HG03103 (cell line): ENCODE data around the gene BCL2L13.

ENCODE experiments used
- ATAC-seq: cut with Tn5 transposase; IDR thresholded peaks from one replicate; pipeline ENCODE4 v1.9.1; 2021; ENCODE audit warnings: low read depth; ENCODE audit not compliant: unreplicated experiment

The BCL2L13 gene, protein sequence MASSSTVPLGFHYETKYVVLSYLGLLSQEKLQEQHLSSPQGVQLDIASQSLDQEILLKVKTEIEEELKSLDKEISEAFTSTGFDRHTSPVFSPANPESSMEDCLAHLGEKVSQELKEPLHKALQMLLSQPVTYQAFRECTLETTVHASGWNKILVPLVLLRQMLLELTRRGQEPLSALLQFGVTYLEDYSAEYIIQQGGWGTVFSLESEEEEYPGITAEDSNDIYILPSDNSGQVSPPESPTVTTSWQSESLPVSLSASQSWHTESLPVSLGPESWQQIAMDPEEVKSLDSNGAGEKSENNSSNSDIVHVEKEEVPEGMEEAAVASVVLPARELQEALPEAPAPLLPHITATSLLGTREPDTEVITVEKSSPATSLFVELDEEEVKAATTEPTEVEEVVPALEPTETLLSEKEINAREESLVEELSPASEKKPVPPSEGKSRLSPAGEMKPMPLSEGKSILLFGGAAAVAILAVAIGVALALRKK

DNA sequence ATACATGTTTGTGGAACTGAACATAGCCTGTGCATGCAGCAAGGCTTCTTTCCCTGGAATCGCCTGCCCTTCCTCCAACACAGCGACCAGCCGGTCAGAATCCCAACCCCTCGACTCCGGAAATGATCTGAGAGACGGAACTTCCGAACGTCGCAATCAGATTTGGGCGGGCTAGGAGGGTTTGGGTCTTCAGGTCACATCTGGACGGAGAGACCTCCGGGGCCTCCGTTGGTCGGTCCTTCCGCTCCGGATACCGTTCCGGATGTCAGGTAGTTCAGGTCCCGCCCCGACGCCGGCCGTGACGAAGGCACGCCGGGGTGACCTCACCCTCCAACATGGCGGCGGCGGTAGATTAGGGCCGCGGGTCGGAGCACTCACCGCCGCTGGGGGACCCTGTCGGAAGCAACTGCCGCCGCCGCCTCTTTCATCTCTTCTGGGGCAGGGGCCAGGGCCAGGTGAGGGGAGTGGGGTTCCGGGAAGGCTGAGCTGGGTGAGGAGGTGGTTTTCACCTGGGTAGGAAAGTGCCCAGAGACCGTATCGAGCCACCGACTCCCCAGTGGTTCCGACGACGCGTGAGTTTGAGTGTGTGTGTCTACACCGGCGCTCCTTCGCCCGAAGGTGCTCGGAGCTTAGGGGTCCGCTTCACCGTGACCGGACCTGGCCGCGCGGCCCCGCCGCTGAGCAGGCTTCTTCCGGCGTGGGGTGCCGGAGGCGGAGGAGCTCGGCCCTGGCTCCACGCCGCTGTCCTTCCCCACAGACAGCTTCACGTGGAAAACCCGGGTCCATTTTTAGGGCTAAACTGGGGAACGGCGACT lies at the start of gene BCL2L13:
Gene BCL2L13 (plus strand): TSS at position 326 of the 815 bp plus-strand sequence. CDS start 16,955 bp downstream, outside the sequence.
- ATAC-seq, result peak; percentile 84

GRCh38 chr22:17589810-17590375 lies 48.7 kb upstream of the BCL2L13 start:
- ATAC-seq, result no peak

DNA sequence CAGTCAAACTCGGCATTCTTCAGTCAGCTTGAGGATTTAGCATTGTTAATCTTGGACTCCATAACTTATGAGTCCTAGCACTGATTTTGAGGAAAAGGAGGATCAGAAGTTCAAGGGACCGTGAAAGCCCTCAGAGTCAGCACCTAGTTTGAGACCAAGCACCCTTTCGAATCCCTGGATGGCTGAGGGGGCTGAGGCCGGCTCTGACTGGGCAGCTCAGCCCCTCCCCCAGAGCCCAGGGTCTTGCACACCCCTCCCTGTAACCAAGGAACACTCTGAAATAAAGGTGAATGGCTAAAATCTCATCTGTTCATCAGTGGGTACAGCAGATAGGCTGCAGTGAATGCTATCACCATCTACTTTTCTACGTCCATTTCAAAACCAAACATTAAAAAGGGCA lies 48.0 kb upstream of the BCL2L13 start:
- no peak for ATAC-seq

- ATAC-seq, result no peak
Measured at GRCh38 chr22:17592201-17592600, 46.4 kb upstream of the BCL2L13 start.

DNA sequence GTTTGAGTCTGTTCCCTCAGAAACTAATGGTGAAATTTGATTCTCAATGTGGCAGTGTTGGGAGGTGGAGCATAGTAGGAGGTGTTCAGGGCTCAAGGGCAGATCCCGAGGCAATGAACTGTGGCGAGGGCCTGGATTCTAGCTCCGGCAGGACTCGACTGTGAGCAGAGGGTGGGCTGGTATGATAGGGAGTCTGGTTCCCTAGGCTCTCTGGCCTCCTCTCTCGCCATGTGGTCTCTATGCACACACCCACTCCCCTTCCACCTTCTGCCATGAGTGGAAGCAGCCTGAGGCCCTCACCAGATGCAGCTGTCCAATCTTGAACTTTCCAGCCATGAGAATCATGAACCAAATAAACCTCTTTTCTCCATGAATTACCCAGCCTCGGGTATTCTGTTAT lies 42.3 kb upstream of the BCL2L13 start:
- ATAC-seq, result no peak

DNA sequence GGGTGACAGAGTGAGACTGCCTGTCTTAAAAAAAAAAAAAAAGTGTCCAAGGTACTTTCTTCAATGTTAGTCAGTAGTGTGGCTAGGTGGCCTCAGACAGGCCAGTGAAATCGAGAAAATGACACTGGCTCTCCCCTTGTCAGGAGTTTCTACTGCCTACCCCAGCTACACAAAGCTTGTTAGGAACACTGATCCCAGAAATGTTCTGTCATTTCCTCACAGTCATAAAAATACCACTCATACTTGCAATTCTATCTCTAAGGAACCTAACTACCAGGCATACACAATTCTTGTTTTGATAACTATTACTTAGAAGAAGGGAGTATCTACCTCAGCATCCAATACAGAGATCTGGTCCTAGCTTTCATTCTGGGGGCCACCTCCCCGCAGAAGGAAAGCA lies 41.3 kb upstream of the BCL2L13 start:
- ATAC-seq, result no peak

DNA sequence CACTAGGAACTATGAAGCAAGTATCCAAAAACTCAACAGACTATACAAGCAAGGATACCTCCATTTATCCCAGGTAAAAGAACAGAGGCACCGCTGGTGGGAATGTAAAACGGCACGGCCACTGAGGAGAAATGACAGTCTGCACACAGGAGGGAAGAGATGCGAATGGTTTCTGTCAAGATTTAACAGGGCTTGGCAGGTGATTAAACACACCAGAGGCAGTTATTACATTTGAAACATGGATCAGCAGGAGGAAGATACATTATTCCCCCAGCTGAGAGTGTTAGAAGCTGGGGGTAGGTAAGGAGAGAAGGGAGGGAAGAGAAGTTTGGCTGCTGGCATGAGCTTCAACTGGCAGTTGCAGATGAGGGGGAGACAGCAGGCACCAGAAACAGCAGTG lies 40.2 kb upstream of the BCL2L13 start:
- ATAC-seq, result no peak

- ATAC-seq, result no peak
Measured at GRCh38 chr22:17601031-17601430, 37.5 kb upstream of the BCL2L13 start.

GRCh38 chr22:17603668-17604067 lies 34.9 kb upstream of the BCL2L13 start:
- no peak for ATAC-seq

DNA sequence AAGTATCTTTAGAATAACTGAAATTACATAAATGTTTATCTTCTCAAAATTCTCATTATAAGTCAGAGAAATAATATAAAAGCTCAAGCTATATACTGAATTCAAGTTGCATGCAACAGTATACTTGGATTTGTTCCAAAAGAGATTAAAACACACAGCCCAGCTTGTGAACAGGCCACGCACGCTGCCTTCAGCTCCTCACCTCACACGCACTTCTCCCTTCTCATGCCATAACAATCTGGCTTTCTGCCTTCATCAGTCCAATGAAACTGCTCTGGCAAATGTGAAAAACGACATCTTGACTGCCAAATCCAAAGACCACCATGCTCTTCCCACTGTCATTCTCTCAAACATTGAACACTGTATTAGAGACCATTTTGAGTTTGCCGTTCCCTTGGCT lies 32.1 kb upstream of the BCL2L13 start:
- ATAC-seq, result no peak

- no peak for ATAC-seq
Measured at GRCh38 chr22:17607891-17608521, 30.6 kb upstream of the BCL2L13 start.

DNA sequence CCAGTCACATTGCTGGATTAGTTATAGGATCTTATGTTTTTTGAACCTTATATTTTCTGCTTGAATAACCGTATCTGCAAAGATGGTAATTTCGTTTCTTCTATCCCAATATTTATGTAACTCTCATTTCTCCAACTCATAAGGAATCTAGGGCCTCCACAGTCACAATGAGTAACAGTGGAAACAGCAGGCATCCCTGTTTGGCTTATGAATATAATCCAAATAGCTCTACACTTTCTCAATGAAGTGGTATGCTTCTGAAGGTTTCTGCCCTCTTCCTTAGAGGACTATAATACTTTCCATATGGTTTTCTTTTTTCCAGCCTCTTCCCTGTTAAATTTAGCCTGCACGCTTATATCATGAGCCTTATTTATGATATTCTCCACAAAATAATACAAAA lies 26.5 kb upstream of the BCL2L13 start:
- ATAC-seq, result no peak

DNA sequence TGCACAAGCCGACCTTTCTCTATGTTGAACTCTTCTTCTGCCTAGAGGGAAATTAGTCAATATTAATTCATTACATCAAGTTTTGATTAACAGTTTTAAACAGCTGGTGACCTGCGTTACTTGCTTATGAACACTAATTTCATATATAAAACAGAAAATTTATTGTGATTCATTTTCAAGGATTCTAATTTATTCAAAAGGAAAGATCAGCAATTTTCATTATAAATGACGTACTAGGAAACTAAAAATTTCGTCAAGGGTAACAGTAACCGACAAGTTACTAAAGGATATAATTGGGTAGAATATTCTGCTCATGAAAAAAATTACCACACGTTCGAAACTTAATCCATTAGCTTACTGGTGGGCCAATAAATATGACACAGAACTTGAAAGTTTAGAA lies 25.3 kb upstream of the BCL2L13 start:
- no peak for ATAC-seq

DNA sequence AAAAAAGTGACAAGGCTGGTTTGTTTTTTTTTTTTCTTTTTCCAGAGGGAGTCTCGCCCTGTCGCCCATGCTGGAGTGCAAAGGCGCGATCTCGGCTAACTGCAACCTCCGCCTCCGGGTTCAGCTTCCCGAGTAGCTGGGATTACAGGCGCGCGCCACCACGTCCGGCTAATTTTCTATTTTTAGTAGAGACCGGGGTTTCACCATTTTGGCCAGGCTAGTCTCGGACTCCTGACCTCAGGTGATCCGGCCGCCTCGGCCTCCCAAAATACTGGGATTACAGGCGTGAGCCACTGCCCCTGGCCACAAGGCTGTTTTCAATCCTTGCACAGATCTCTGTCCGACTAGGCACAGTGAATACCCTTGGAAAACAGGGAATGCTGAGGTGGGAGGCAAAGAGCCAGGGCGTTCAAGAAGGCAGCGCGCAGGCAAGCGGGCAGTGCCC lies 10.6 kb upstream of the BCL2L13 start:
- no peak for ATAC-seq

GRCh38 chr22:17628406-17629172 lies 10.0 kb upstream of the BCL2L13 start, which contains the start of gene ATP6V1E1:
TSS of gene ATP6V1E1 (minus strand) at chr22:17628749. CDS start at chr22:17628635, 114 bp downstream.
- ATAC-seq, result peak; percentile 98

DNA sequence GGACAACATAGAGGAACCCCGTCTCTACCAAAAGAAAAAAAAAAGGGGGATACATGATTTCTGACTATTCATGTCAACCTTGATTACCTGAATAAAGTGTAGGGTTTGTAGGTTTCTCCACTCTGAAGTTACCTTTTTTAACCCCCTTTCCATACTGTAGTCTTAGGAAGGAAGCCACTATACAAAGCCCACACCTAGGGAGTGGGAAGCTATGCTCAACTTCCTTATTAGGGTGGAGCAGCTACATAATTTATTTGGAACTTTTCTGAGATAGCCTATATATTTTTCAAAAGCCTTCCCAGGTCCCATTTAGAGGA lies 9.4 kb upstream of the BCL2L13 start:
- ATAC-seq, result no peak

GRCh38 chr22:17629641-17630040 lies 8.9 kb upstream of the BCL2L13 start:
- ATAC-seq, result no peak

GRCh38 chr22:17631076-17631565 lies 7.4 kb upstream of the BCL2L13 start:
- no peak for ATAC-seq

- ATAC-seq, result no peak
Measured at GRCh38 chr22:17633217-17633997, 5.2 kb upstream of the BCL2L13 start.
